ENCODE results near the gene NMD3. TPM values are rescaled to one million over a fixed set of nuclear protein-coding genes. Genes with fewer than 3 reads are reported as not detected.

The NMD3 gene
- polyA plus RNA-seq, 1 donor from 2014 or later: 25.3 TPM

DNA sequence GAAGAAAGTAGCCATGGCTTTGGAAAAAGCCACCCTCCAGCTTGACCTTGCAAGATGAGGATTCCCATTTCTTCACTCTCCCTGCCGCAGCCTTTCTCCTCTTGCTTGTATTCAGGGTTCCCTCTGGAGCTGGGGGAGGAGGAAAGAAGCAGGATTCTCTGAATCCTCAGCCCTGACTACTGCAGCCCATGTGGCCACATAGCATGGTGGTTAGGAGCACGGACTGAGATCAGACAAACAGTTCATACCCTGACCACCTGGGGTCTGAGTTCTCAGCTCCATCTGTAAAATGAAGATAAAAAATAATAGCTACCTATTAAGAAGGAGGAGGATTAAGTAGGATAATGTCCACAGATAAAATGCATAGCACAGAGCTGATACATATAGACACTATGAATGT lies 72.3 kb downstream of the NMD3 start:
- no peaks in the 10 kb centered on the region for H3K27me3 ChIP-seq (ENCODE audit: insufficient read depth, low read depth, low read length)
- H3K9me2 ChIP-seq (ENCODE audit: insufficient read depth, low read length): no peaks in the 10 kb centered on the region
- H4K20me1 ChIP-seq (ENCODE audit: insufficient read depth): no peaks in the 10 kb centered on the region
- TF ChIP-seq, protein P1, sequence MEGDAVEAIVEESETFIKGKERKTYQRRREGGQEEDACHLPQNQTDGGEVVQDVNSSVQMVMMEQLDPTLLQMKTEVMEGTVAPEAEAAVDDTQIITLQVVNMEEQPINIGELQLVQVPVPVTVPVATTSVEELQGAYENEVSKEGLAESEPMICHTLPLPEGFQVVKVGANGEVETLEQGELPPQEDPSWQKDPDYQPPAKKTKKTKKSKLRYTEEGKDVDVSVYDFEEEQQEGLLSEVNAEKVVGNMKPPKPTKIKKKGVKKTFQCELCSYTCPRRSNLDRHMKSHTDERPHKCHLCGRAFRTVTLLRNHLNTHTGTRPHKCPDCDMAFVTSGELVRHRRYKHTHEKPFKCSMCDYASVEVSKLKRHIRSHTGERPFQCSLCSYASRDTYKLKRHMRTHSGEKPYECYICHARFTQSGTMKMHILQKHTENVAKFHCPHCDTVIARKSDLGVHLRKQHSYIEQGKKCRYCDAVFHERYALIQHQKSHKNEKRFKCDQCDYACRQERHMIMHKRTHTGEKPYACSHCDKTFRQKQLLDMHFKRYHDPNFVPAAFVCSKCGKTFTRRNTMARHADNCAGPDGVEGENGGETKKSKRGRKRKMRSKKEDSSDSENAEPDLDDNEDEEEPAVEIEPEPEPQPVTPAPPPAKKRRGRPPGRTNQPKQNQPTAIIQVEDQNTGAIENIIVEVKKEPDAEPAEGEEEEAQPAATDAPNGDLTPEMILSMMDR (IDR thresholded peaks at IDR 0.05; ENCODE audit: poor library complexity, severe bottlenecking): no peak
- TF ChIP-seq SMC3 (conservative IDR thresholded peaks at IDR 0.05; ENCODE audit: poor library complexity) (no peak), TAF1 (IDR thresholded peaks at IDR 0.05; ENCODE audit: low read depth) (no peak), POLR2AphosphoS5 (IDR thresholded peaks at IDR 0.05) (no peak), EP300 (conservative IDR thresholded peaks at IDR 0.05; ENCODE audit: poor library complexity, severe bottlenecking) (no peak), RAD21 (conservative IDR thresholded peaks at IDR 0.05) (no peak), MXI1 (conservative IDR thresholded peaks at IDR 0.05; ENCODE audit: poor library complexity, severe bottlenecking) (no peak), EZH2 (IDR thresholded peaks at IDR 0.05; ENCODE audit: borderline replicate concordance, insufficient read depth, low read length, poor library complexity, severe bottlenecking) (no peak)
- TF ChIP-seq, protein P2, sequence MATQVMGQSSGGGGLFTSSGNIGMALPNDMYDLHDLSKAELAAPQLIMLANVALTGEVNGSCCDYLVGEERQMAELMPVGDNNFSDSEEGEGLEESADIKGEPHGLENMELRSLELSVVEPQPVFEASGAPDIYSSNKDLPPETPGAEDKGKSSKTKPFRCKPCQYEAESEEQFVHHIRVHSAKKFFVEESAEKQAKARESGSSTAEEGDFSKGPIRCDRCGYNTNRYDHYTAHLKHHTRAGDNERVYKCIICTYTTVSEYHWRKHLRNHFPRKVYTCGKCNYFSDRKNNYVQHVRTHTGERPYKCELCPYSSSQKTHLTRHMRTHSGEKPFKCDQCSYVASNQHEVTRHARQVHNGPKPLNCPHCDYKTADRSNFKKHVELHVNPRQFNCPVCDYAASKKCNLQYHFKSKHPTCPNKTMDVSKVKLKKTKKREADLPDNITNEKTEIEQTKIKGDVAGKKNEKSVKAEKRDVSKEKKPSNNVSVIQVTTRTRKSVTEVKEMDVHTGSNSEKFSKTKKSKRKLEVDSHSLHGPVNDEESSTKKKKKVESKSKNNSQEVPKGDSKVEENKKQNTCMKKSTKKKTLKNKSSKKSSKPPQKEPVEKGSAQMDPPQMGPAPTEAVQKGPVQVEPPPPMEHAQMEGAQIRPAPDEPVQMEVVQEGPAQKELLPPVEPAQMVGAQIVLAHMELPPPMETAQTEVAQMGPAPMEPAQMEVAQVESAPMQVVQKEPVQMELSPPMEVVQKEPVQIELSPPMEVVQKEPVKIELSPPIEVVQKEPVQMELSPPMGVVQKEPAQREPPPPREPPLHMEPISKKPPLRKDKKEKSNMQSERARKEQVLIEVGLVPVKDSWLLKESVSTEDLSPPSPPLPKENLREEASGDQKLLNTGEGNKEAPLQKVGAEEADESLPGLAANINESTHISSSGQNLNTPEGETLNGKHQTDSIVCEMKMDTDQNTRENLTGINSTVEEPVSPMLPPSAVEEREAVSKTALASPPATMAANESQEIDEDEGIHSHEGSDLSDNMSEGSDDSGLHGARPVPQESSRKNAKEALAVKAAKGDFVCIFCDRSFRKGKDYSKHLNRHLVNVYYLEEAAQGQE (IDR thresholded peaks at IDR 0.05; ENCODE audit: borderline replicate concordance): no peak
- H2AFZ ChIP-seq (ENCODE audit: low read depth, low read length): no peak overlapping the region
- H3K79me2 ChIP-seq (replicated peaks; ENCODE audit: insufficient read depth, low read length): no peaks in the 10 kb centered on the region
- H3F3A ChIP-seq (ENCODE audit: insufficient read depth, low read length, poor library complexity, severe bottlenecking): no peaks in the 10 kb centered on the region
- H3K4me3 ChIP-seq (ENCODE audit: low read length): no peak overlapping the region
- no peak overlapping the region for H3K4me2 ChIP-seq (ENCODE audit: low read length)
- H3K9ac ChIP-seq (ENCODE audit: low read length): no peak overlapping the region
- H3K36me3 ChIP-seq (ENCODE audit: insufficient read depth, low read length): no peaks in the 10 kb centered on the region
- H3K9me3 ChIP-seq (ENCODE audit: low read length): no peaks in the 10 kb centered on the region
- H3K27ac ChIP-seq (ENCODE audit: low read length): no peak overlapping the region

DNA sequence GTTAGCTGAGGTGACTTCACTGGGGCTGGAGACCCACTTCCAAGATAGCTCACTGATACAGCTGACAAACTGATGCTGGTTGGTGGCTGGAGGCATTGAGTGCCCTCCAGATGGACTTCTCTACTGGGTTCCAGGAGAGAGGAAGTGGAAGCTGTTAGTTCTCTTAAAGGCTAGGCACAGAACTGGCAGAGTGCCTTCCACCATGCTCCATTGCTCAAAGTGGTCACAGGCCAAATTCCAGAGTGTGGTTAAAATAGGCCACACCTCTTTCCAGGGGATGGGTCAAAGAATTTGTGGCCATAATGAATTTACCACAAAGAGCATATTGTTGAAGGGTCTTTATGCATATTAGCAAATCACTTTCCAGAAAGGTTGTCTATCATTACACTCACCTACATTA lies 74.2 kb downstream of the NMD3 start:
- no peaks in the 10 kb centered on the region for H3K36me3 ChIP-seq (ENCODE audit: insufficient read depth, low read length)
- H2AFZ ChIP-seq (ENCODE audit: low read depth, low read length): no peak overlapping the region
- H3K27me3 ChIP-seq (ENCODE audit: insufficient read depth, low read depth, low read length): no peaks in the 10 kb centered on the region
- H3K9me2 ChIP-seq (ENCODE audit: insufficient read depth, low read length): no peaks in the 10 kb centered on the region
- H4K20me1 ChIP-seq (ENCODE audit: insufficient read depth): no peaks in the 10 kb centered on the region
- H3K9me3 ChIP-seq (ENCODE audit: low read length): no peaks in the 10 kb centered on the region
- TF ChIP-seq SMC3 (conservative IDR thresholded peaks at IDR 0.05; ENCODE audit: poor library complexity) (no peak), TAF1 (IDR thresholded peaks at IDR 0.05; ENCODE audit: low read depth) (no peak)
- TF ChIP-seq, protein P1 (IDR thresholded peaks at IDR 0.05; ENCODE audit: poor library complexity, severe bottlenecking): no peak
- no peak overlapping the region for H3K4me3 ChIP-seq (ENCODE audit: low read length)
- H3F3A ChIP-seq (ENCODE audit: insufficient read depth, low read length, poor library complexity, severe bottlenecking): no peaks in the 10 kb centered on the region
- H3K4me2 ChIP-seq (ENCODE audit: low read length): no peak overlapping the region
- H3K79me2 ChIP-seq (replicated peaks; ENCODE audit: insufficient read depth, low read length): no peaks in the 10 kb centered on the region
- no peak overlapping the region for H3K27ac ChIP-seq (ENCODE audit: low read length)
- H3K9ac ChIP-seq (ENCODE audit: low read length): no peak overlapping the region

All from neural cell (in vitro differentiated cells).